A549 (cell line): Measurements from ENCODE around the gene ANO4.

Source experiments
- BHLHE40 ChIP-seq: IDR thresholded peaks from 2 replicates; pipeline ENCODE4 v1.6.1; 2012; ENCODE audit warnings: low read depth, low read length, inconsistent platforms
- CHD2 ChIP-seq: fragments of 150-350 bp; IDR thresholded peaks from 2 replicates; pipeline ENCODE4 v1.6.1; 2014; ENCODE audit warnings: low read length; ENCODE audit not compliant: partially characterized antibody
- KDM5A ChIP-seq: fragments of 200-600 bp; sonication (generic); IDR thresholded peaks from 2 replicates; pipeline ENCODE4 v1.6.1; 2016; ENCODE audit warnings: antibody characterized with exemption, mild to moderate bottlenecking
- MAX ChIP-seq: IDR thresholded peaks from 2 replicates; pipeline ENCODE4 v1.6.1; 2012
- MYC ChIP-seq: IDR thresholded peaks from 2 replicates; pipeline ENCODE4 v1.6.1; 2012; ENCODE audit warnings: mild to moderate bottlenecking, inconsistent platforms, low read length, improper control_type of control experiment, borderline replicate concordance
- NFE2L2 ChIP-seq: fragments of 150-350 bp; conservative IDR thresholded peaks from 2 replicates; pipeline ENCODE4 v1.6.1; 2014; ENCODE audit warnings: low read length
- PHF8 ChIP-seq: fragments of 200-600 bp; sonication (generic); IDR thresholded peaks from 2 replicates; pipeline ENCODE4 v1.6.1; 2016; ENCODE audit warnings: low read depth, mild to moderate bottlenecking, antibody characterized with exemption, moderate library complexity, borderline replicate concordance
- POLR2A ChIP-seq: IDR thresholded peaks from 2 replicates; pipeline ENCODE4 v1.6.1; 2012; ENCODE audit warnings: mild to moderate bottlenecking, low read length
- RNF2 ChIP-seq: fragments of 200-600 bp; sonication (generic); IDR thresholded peaks from 2 replicates; pipeline ENCODE4 v1.6.1; 2016; ENCODE audit warnings: low read depth, mild to moderate bottlenecking, antibody characterized with exemption, moderate library complexity, borderline replicate concordance
- USF2 ChIP-seq: fragments of 450-650 bp; IDR thresholded peaks from 2 replicates; pipeline ENCODE4 v1.6.1; 2014; ENCODE audit warnings: antibody characterized with exemption
- ZFP36 ChIP-seq: fragments of 450-650 bp; IDR thresholded peaks from 2 replicates; pipeline ENCODE4 v1.6.1; 2014; ENCODE audit warnings: borderline replicate concordance; ENCODE audit not compliant: partially characterized antibody
- TF ChIP-seq, protein P1 (sequence below): IDR thresholded peaks from 2 replicates; pipeline ENCODE4 v1.6.1; 2012; ENCODE audit warnings: low read depth, borderline replicate concordance
- TF ChIP-seq, protein P2 (sequence below): fragments of 150-350 bp; IDR thresholded peaks from 2 replicates; pipeline ENCODE4 v1.6.1; 2014; ENCODE audit warnings: low read depth, mild to moderate bottlenecking, low read length
- TF ChIP-seq, protein P3 (sequence below): fragments of >200 bp; sonication (Bioruptor Twin); formaldehyde crosslinking; IDR thresholded peaks from 3 replicates; pipeline ENCODE4 v1.5.1; 2016

DNA sequence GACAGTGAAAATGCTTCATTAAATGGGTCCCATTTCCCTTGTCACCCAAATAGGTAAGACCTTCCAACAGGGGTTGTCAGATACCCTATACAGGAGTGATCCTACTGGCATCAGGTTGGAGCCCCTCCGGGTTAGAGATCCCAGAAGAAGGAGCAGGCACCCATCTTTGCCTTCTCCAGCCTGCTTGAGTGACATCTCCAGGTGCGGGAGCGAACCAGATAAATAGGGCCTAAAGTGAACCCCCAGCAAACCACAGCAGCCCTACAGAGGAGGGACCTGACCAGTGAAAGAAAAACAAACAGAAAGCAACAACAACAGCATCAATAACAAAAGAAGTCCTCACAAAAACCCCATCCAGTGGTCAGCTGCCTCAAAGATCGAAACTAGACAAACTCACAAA lies 233.2 kb downstream of the ANO4 start:
- TF ChIP-seq RNF2 (no peak), NFE2L2 (no peak), PHF8 (no peak), ZFP36 (no peak), MAX (no peak), POLR2A (no peak), KDM5A (no peak), USF2 (no peak), BHLHE40 (no peak), CHD2 (no peak), MYC (no peak)
- TF ChIP-seq, protein P1, sequence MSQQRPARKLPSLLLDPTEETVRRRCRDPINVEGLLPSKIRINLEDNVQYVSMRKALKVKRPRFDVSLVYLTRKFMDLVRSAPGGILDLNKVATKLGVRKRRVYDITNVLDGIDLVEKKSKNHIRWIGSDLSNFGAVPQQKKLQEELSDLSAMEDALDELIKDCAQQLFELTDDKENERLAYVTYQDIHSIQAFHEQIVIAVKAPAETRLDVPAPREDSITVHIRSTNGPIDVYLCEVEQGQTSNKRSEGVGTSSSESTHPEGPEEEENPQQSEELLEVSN, result no peak
- TF ChIP-seq, protein P2, sequence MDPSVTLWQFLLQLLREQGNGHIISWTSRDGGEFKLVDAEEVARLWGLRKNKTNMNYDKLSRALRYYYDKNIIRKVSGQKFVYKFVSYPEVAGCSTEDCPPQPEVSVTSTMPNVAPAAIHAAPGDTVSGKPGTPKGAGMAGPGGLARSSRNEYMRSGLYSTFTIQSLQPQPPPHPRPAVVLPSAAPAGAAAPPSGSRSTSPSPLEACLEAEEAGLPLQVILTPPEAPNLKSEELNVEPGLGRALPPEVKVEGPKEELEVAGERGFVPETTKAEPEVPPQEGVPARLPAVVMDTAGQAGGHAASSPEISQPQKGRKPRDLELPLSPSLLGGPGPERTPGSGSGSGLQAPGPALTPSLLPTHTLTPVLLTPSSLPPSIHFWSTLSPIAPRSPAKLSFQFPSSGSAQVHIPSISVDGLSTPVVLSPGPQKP, result no peak
- TF ChIP-seq, protein P3, sequence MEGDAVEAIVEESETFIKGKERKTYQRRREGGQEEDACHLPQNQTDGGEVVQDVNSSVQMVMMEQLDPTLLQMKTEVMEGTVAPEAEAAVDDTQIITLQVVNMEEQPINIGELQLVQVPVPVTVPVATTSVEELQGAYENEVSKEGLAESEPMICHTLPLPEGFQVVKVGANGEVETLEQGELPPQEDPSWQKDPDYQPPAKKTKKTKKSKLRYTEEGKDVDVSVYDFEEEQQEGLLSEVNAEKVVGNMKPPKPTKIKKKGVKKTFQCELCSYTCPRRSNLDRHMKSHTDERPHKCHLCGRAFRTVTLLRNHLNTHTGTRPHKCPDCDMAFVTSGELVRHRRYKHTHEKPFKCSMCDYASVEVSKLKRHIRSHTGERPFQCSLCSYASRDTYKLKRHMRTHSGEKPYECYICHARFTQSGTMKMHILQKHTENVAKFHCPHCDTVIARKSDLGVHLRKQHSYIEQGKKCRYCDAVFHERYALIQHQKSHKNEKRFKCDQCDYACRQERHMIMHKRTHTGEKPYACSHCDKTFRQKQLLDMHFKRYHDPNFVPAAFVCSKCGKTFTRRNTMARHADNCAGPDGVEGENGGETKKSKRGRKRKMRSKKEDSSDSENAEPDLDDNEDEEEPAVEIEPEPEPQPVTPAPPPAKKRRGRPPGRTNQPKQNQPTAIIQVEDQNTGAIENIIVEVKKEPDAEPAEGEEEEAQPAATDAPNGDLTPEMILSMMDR, result no peak
